Ovary (tissue), 3 donors: ENCODE results near the gene ARNT2.

Source experiments
- CTCF ChIP-seq, 3 donors: fragments of 450-650 bp in 2 of 3; fragments of 200-600 bp in 1 of 3; IDR thresholded peaks; one replicate each; pipeline versions ENCODE4 v1.5.1 to v1.8.0; 2016 to 2022; ENCODE audit warnings: antibody characterized with exemption in 3 of 3, mild to moderate bottlenecking in 1 of 3
- POLR2A ChIP-seq: fragments of 450-650 bp; IDR thresholded peaks from one replicate; pipeline ENCODE4 v1.6.1; 2017; ENCODE audit warnings: antibody characterized with exemption, mild to moderate bottlenecking, moderate library complexity
- donor health status: DM: no; HTN: no; CAD: no.

DNA sequence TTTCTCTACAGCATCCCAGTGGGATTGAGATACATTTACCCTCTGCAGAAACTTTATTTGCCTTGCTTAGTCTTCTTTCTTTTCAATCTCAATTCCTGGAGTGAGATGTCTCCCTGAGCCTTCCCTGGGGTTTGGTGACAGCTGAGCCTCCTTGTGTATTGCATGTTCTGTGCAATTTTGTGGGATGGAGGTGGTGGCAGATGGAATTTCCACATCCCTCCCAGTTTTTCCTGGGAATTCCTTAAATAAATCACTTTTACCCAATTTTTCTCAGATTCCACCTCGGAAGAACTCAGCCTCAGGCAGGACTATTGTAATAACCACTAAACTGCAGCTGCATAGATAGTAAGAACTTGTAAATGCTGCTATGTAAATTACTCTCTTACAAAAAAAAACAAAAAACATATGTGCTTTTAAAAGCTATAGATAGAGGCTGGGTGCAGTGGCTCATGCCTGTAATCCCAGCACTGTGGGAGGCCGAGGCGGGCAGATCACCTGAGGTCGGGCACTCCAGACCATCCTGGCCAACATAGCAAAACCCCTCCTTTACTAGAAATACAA lies 202.4 kb downstream of the ARNT2 start:
- TF ChIP-seq CTCF (IDR thresholded peaks at IDR 0.05) = no peak
- TF ChIP-seq POLR2A = no peak
